A673 (cell line): Measurements from ENCODE around the gene RPP25L.

Experiments
- EZH2 ChIP-seq: fragments of 200-600 bp; sonication (generic); IDR thresholded peaks from 2 replicates; pipeline ENCODE4 v1.6.1; 2017; ENCODE audit warnings: borderline replicate concordance, low read depth, mild to moderate bottlenecking, mixed read lengths, antibody characterized with exemption, low read length; ENCODE audit not compliant: poor library complexity, severe bottlenecking
- TF ChIP-seq, protein P1 (sequence below): fragments of 300-800, 200-600 bp; sonication (generic); conservative IDR thresholded peaks from 2 replicates; pipeline ENCODE4 v1.5.1; 2017; ENCODE audit warnings: low read depth, mild to moderate bottlenecking, antibody characterized with exemption, low read length, moderate library complexity, mixed read lengths

DNA sequence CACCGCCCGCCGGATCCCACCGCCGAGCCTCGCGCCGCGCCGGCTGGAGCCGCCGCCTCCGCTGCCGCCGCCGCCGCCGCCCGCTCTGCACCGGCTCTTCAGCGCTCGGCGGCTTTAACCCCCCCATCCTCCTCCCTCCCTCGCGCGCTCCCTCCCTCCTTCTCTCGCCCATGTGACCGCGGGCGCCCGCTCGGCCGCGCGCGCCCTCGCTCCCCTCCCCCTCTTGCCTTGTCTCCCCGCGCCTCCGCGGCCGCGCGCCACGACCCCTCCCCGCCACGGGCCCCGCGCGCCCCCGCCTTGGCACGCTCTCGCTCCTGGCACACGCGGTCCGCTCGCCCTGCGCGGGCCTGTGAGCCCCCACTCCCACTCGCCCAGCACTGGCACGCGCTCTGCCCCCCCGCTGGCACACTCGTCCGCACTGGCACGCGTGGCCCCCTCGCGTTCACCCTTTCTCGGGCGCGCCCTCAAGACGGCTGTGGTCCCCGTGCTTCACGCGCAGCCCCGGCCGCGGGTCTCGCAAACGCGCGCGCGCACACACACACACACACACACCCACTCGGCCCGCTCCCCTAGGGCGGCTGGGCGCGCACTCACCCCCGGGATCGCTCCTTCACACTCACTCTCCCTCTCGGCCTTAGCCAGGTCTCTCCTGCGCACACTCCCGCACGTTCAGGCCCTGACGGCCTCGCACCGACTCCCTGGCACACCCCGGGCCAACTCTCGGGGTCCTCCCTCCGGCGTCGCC is 22.1 kb downstream of the RPP25L start, which contains the start of gene CNTFR:
- TF ChIP-seq, protein P1, sequence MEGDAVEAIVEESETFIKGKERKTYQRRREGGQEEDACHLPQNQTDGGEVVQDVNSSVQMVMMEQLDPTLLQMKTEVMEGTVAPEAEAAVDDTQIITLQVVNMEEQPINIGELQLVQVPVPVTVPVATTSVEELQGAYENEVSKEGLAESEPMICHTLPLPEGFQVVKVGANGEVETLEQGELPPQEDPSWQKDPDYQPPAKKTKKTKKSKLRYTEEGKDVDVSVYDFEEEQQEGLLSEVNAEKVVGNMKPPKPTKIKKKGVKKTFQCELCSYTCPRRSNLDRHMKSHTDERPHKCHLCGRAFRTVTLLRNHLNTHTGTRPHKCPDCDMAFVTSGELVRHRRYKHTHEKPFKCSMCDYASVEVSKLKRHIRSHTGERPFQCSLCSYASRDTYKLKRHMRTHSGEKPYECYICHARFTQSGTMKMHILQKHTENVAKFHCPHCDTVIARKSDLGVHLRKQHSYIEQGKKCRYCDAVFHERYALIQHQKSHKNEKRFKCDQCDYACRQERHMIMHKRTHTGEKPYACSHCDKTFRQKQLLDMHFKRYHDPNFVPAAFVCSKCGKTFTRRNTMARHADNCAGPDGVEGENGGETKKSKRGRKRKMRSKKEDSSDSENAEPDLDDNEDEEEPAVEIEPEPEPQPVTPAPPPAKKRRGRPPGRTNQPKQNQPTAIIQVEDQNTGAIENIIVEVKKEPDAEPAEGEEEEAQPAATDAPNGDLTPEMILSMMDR, result no peak
- TF ChIP-seq EZH2, result no peak
